GM18951 (cell line): ENCODE data around the gene WWOX.
"Not testable (repeated sequence)": the region's sequence is repeated elsewhere in the genome, so short reads cannot be mapped to it uniquely, and the experiment has no call there.

Source experiments
- POLR2A ChIP-seq: IDR thresholded peaks from 4 replicates; pipeline ENCODE4 v1.6.1; 2011; ENCODE audit warnings: mild to moderate bottlenecking; ENCODE audit not compliant: insufficient read length, insufficient read depth; ENCODE audit errors: extremely low read depth
- in situ Hi-C: fragments of 300-500 bp; cut with MboI; formaldehyde crosslinking; loops from one replicate; pipeline ENCODE4 v1.12.0; 2022; ENCODE audit warnings: low sequenced_read_pairs, mixed read lengths, inconsistent platforms; ENCODE audit not compliant: unreplicated experiment

WWOX gene

DNA sequence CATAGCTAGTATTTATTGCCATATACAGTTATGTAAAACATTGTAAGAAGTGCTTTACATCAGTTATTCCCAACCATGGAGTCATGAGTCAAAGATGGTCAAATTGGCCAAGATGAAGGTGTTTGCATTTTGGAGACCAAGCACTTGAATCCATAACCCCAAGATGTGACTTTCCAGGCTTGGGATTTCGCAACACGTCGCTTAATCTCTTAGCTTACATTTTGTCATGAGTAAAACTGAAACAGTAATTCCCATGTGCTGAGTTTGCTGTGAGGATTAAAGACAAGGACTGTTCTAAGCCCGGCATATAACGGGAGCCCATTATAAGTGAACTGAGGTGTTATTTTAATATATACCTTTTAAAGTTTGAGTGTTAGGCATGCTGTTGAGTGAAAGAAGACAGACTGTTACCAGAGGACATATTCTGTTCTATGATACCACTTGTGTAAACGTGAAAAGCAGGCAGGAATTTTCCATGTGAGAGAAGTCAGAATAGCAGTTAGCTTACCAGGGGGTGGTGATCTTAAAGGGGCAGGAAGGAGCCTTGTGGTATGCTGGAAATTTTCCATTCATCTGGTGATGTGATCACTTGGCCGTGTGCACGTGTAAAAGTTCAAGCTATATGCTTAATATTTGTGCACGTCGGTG is 484.9 kb downstream of the WWOX start:
- TF ChIP-seq POLR2A = no peak
- in situ Hi-C loops = no loop called here

DNA sequence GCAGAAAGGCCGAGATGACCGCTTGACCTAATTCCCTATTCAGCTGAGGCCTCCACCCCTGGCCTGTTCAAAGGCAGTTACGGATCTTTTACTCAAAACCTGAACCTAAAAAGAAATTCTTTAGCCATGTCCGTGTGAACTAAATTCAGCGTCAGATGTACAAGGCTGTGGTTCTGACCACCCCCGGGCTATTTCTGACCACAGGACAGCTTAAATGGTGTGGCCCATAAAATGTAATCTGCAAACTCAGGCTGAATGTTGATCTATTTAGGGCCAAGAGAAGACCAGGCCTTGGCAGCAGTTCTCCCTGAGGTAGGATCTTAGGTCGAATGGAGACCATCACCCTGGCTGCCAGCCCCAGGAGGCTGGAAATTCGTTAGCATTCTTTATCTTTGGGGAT is 485.5 kb downstream of the WWOX start:
- in situ Hi-C loops = no loop called here
- TF ChIP-seq POLR2A = no peak

- no peak for TF ChIP-seq POLR2A
- in situ Hi-C loops = no loop called here
Measured at GRCh38 chr16:78589331-78589730, 489.9 kb downstream of the WWOX start.

DNA sequence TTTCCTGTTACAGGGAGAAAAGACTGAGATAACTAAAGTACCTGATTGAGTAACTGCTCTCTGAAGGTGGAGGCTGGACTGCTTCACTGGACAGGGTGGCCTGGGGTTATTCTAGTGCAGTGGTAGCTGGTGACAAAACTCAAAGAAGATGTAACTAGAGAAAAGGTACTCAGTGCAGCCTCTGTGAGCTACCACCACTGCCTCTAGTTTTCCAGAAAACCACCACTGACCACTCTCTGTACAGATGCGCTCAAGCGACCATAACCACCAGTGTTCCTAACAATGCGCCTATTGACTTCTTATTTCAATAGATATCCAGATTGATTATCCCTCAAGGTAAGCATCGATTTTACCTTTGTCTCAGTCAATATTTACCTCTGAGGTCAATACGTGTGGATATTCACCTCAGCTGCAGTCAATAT is 492.2 kb downstream of the WWOX start:
- no peak for TF ChIP-seq POLR2A
- in situ Hi-C loops = no loop called here

GRCh38 chr16:78592111-78592510 is 492.7 kb downstream of the WWOX start:
- no peak for TF ChIP-seq POLR2A
- in situ Hi-C loops = no loop called here

DNA sequence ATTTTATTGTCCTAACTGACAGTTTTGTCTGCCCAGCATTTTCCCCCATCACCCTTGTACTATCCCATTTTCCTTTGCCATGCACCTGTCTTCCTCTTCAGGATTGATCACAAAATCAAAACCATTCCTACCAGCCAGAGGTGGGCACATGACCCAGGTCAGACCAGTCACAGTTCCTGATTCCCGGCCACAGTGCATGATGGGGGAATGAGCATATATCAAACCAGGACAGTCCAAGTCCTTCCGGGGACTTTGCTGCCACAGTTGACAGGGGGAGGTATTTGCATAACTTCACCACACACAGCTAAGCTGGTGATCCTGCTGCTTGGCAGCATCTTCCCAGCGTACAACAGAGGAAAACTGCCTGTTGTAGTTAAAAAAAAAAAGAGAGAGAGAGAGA is 493.9 kb downstream of the WWOX start:
- in situ Hi-C loops = no loop called here
- TF ChIP-seq POLR2A = no peak

- TF ChIP-seq POLR2A = no peak
- in situ Hi-C loops = no loop called here
Measured at GRCh38 chr16:78594191-78594590, 494.7 kb downstream of the WWOX start.

DNA sequence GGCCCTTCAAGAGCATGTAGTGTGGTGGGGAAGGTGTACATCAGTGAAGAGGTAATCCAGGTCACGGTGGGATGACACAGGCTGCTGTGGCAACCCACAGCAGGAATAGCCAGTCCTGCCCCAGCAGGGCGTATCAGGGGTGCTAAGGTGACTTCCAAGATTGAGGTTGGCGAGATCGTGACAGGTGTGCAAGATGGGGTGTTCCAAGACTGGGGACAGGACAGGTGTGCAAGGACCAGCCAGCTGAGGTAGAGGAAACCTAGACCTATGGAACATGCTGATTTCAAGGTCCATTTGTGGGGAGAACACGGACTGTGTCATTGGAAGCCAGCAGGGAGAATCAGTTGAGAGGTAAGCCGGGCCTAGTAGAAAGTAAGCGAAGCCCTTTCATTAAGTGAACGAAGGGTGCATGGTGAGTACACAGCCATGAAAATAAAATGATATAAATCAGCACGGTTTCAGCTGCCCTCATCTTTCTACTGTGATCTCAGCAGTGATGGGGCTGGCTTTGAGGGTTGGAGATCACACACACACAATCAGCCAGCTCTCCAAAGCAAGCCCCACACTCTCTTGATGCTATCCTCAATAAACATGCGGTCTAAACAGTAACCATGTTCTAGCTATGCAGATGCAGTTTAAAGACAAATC is 497.0 kb downstream of the WWOX start:
- TF ChIP-seq POLR2A = no peak
- in situ Hi-C loops = no loop called here

DNA sequence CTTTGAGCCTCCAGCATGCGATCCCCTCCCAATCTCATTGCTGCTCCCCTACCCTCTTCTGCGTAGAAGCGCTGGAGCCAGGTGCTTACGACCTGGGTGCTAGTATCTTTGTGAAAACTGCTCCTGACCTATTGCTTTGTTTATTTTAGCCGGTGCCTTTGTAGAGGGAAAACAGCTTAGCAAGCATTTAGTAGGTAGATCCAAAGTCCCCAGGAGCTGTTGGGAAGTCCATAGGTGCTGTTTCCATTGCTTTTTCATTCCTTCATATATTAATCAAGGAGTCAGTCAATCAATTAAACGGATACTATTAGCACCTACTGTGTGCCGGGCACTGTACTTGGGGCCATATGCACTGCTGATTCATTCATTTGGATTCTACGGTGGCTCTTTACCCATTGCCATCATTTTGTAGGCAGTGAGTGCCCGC is 497.6 kb downstream of the WWOX start:
- no peak for TF ChIP-seq POLR2A
- in situ Hi-C loops = no loop called here

GRCh38 chr16:78597809-78598570 is 498.5 kb downstream of the WWOX start:
- no peak for TF ChIP-seq POLR2A
- in situ Hi-C loops = no loop called here

DNA sequence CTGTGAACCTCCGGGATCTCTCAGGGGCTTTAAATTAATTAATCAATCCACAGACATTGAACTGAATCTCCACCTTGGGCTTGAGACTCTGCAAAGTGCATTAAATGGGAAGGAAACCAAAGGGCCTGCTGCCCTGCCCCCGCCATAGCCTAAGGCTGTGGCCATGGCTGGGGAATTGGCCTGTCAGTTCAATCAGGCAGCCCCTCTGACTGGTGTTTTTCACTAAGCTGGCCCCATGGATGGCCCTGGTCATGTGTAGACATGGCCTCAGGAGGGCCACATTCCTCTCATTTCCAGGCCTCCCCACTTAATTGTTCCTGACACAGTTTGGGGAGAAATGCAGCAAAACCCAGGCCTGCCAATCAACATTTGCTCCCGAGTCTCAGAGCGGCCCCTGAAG is 499.8 kb downstream of the WWOX start:
- in situ Hi-C loops = no loop called here
- no peak for TF ChIP-seq POLR2A

GRCh38 chr16:78604423-78605062 is 505.1 kb downstream of the WWOX start:
- in situ Hi-C loops = not testable (repeated sequence)

DNA sequence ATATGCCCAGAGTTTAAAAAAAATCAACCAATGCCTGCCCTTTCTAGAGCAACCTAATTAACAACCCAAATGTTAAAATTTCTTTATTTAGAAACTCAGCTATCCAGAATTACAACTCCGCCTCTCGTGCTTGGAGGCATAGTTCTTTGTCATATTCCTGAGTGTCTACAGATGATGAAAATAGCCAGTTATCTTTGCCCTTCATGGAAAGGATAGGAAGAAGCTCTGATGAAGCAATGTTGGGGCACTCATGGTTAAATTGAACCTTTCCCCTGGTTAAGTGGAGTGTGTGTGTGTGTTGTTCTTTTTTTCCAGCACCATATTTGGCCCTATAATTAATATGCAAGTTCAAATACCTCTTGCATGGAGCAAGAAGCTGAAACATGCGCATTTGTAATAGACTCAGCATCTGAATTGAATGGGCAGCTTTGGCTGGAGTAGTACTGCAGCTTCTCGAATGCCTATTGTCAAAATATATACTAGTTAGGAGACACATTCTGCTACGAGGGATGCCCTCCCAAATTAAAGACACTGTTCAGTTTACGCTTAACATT is 506.2 kb downstream of the WWOX start:
- no peak for TF ChIP-seq POLR2A
- in situ Hi-C loops = no loop called here

GRCh38 chr16:78606545-78606944 is 507.1 kb downstream of the WWOX start:
- TF ChIP-seq POLR2A = no peak
- in situ Hi-C loops = no loop called here

DNA sequence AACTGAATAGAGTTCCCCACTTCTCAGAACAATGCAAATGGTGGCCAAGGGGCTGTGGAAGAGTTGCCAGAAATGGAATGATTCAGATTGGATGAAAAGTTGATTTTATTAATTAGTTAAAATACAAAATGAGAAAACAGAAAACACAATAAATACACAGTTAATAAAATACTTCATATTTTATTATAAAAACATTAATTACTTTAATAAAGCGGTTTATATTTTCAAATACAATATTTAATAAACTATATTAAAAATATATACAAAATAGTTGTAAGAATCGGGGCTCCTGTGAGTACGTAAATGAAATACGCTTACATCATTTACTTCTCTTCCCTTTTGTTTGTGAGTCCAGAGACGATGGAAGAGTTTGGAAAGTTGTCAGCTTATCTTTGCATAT is 507.6 kb downstream of the WWOX start:
- TF ChIP-seq POLR2A = no peak
- in situ Hi-C loops = no loop called here
